ENCODE measurements around the gene SREK1.

DNA sequence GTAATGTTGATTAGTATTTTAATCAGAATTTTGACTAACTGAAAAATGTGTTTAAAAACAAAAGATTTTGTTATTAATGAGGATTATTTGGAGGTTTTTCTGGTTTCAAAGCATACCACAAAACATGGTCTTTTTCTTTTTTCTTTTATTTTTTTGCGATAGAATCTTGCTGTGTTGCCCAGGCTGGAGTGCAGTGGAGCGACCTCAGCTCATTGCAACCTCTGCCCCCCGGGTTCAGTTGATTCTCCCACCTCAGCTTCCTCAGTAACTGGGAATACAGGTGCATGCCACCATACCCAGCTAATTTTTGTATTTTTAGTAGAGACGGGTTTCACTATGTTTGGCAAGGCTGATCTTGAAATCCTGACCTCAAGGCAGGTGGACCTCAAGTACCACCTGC is 24.1 kb downstream of the SREK1 start:
- no peak for TF ChIP-seq CTCF (IDR thresholded peaks at IDR 0.05)
- TF ChIP-seq POLR2A (IDR thresholded peaks at IDR 0.05): no peak
